ENCODE measurements around the gene LIN54. TPM values are rescaled to one million over a fixed set of nuclear protein-coding genes. Genes with fewer than 3 reads are reported as not detected.

LIN54 gene
- polyA plus RNA-seq, 1 donor (not counting 4 experiments of a cell fraction or from before 2014, with no cell fraction given), result 8.1 TPM

DNA sequence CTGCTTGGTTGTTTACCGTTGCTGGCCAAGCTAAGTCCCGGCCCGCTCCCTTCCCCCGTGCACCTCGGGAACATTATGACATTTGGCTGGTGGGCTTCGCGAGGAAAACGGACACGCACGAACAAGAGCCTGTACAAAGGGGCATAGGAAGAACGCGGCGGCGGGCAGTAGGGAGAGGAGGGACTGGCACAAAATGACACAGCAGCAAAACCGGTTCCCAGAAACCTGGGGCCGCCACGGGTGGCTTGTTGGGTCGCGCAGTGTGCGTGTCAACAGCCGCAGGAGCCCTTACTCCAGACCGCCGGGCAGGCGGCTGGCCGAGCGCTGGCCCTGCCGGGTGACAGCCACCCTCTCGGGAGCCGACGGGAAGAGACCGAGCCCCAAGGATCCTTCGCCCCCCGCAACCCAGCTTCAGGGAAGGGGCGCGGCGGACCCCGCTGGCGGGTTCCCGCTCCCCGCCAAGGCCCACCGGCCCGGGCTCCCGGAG is 1.6 kb upstream of the LIN54 start:
- Histone ChIP-seq H3K9me3 (ENCODE audit: control insufficient read depth, low read depth, low read length) (no peaks in the 10 kb centered on the region), H3K9me1 (ENCODE audit: control insufficient read depth, extremely low read depth, insufficient read depth, low read length) (no peaks in the 10 kb centered on the region), H3K9ac (ENCODE audit: control insufficient read depth, extremely low read depth, insufficient read depth, low read length) (peak overlapping the region; percentile 88), H3K4me2 (ENCODE audit: control insufficient read depth, extremely low read depth, insufficient read depth, low read depth, low read length) (peak overlapping the region; percentile 82), H3K4me3 (ENCODE audit: control insufficient read depth in 2 of 3, extremely low read depth in 1 of 3, insufficient read depth in 2 of 3, low read depth in 1 of 3, low read length in 3 of 3) (peak overlapping the region; percentile 61 to 93 (median 88)), H3K79me2 (ENCODE audit: control insufficient read depth, insufficient read depth, low read length) (peaks cover 39% of the 10 kb centered on the region), H4K20me1 (ENCODE audit: control insufficient read depth, extremely low read depth, insufficient read depth, low read length) (no peaks in the 10 kb centered on the region), H2AFZ (ENCODE audit: control insufficient read depth, low read length) (peak overlapping the region; percentile 92), H3K27me3 (ENCODE audit: control insufficient read depth, extremely low read depth, insufficient read depth, low read length) (no peaks in the 10 kb centered on the region), H3K4me1 (ENCODE audit: control insufficient read depth, extremely low read depth, insufficient read depth, low read length) (peaks cover 13% of the 10 kb centered on the region), H3K27ac (ENCODE audit: control insufficient read depth, insufficient read depth, low read length) (peak overlapping the region; percentile 72), H3K36me3 (ENCODE audit: control insufficient read depth in 2 of 2, extremely low read depth in 1 of 2, insufficient read depth in 2 of 2, low read length in 2 of 2) (no peaks in the 10 kb centered on the region)
- DNase-seq (ENCODE audit: low read depth, low spot score) (no peak), FAIRE-seq (no peak)
- dilution Hi-C loops (cut with MboI; ENCODE audit: extremely low pct_ligation_motif_present, low sequenced_read_pairs), result no loop called here
- TF ChIP-seq, protein P1, sequence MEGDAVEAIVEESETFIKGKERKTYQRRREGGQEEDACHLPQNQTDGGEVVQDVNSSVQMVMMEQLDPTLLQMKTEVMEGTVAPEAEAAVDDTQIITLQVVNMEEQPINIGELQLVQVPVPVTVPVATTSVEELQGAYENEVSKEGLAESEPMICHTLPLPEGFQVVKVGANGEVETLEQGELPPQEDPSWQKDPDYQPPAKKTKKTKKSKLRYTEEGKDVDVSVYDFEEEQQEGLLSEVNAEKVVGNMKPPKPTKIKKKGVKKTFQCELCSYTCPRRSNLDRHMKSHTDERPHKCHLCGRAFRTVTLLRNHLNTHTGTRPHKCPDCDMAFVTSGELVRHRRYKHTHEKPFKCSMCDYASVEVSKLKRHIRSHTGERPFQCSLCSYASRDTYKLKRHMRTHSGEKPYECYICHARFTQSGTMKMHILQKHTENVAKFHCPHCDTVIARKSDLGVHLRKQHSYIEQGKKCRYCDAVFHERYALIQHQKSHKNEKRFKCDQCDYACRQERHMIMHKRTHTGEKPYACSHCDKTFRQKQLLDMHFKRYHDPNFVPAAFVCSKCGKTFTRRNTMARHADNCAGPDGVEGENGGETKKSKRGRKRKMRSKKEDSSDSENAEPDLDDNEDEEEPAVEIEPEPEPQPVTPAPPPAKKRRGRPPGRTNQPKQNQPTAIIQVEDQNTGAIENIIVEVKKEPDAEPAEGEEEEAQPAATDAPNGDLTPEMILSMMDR (optimal IDR thresholded peaks at IDR 0.05 in 1 of 3, IDR thresholded peaks at IDR 0.05 in 1 of 3, conservative IDR thresholded peaks at IDR 0.05 in 1 of 3; ENCODE audit: extremely low read depth in 1 of 3, insufficient read depth in 2 of 3, low read length in 3 of 3), result no peak
- TF ChIP-seq EZH2 (IDR thresholded peaks at IDR 0.05; ENCODE audit: low read length), result no peak

DNA sequence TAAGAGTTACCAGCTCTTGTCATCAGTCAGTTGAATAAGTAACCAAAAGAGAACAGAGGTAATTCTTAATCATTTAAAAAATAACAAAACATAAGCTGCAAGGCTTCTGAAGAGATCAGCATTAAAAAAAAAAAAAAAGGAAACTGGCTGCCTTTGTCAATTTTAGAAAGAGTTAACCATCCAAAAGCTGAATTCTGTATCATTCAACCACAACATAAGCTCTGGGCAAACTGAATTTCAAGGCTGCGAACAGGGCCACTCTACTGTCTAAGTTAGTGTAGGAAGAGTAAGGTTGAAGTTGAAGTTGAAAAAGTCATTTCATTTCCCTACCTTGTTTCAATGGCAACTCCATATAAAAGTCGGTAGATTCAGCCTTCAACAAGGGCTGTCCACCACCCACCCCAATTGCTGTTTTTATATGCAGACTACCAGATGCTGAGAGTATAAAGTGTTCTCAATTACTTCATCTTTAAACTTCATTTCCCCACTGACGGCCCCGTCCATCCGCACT is 1.1 kb upstream of the LIN54 start:
- Histone ChIP-seq H2AFZ (ENCODE audit: control insufficient read depth, low read length) (peak overlapping the region; percentile 92), H3K4me3 (ENCODE audit: control insufficient read depth in 2 of 3, extremely low read depth in 1 of 3, insufficient read depth in 2 of 3, low read depth in 1 of 3, low read length in 3 of 3) (peak overlapping the region; percentile 61 to 93 (median 88)), H3K9ac (ENCODE audit: control insufficient read depth, extremely low read depth, insufficient read depth, low read length) (peak overlapping the region; percentile 88), H4K20me1 (ENCODE audit: control insufficient read depth, extremely low read depth, insufficient read depth, low read length) (no peaks in the 10 kb centered on the region), H3K9me1 (ENCODE audit: control insufficient read depth, extremely low read depth, insufficient read depth, low read length) (no peaks in the 10 kb centered on the region), H3K4me1 (ENCODE audit: control insufficient read depth, extremely low read depth, insufficient read depth, low read length) (peaks cover 13% of the 10 kb centered on the region), H3K36me3 (ENCODE audit: control insufficient read depth in 2 of 2, extremely low read depth in 1 of 2, insufficient read depth in 2 of 2, low read length in 2 of 2) (no peaks in the 10 kb centered on the region), H3K27me3 (ENCODE audit: control insufficient read depth, extremely low read depth, insufficient read depth, low read length) (no peaks in the 10 kb centered on the region), H3K4me2 (ENCODE audit: control insufficient read depth, extremely low read depth, insufficient read depth, low read depth, low read length) (peak overlapping the region; percentile 82), H3K79me2 (ENCODE audit: control insufficient read depth, insufficient read depth, low read length) (peaks cover 40% of the 10 kb centered on the region), H3K9me3 (ENCODE audit: control insufficient read depth, low read depth, low read length) (no peaks in the 10 kb centered on the region), H3K27ac (ENCODE audit: control insufficient read depth, insufficient read depth, low read length) (peak overlapping the region; percentile 72)
- TF ChIP-seq EZH2 (IDR thresholded peaks at IDR 0.05; ENCODE audit: low read length), result no peak
- TF ChIP-seq, protein P1 (optimal IDR thresholded peaks at IDR 0.05 in 1 of 3, IDR thresholded peaks at IDR 0.05 in 1 of 3, conservative IDR thresholded peaks at IDR 0.05 in 1 of 3; ENCODE audit: extremely low read depth in 1 of 3, insufficient read depth in 2 of 3, low read length in 3 of 3), result no peak
- FAIRE-seq, result no peak
- no peak for DNase-seq (ENCODE audit: low read depth, low spot score)
- dilution Hi-C loops (cut with MboI; ENCODE audit: extremely low pct_ligation_motif_present, low sequenced_read_pairs), result no loop called here
